Loucy (cell line): ENCODE data around the gene ZNF423.

Source experiments
- CTCF ChIP-seq: fragments of 200-600 bp; sonication (generic); conservative IDR thresholded peaks from 2 replicates; pipeline ENCODE4 v1.5.1; 2014; ENCODE audit warnings: mild to moderate bottlenecking, antibody characterized with exemption, low read length
- EZH2phosphoT487 ChIP-seq: fragments of 200-600 bp; IDR thresholded peaks from 2 replicates; pipeline ENCODE4 v1.6.1; 2018; ENCODE audit warnings: antibody characterized with exemption, mild to moderate bottlenecking, moderate library complexity, borderline replicate concordance

GRCh38 chr16:49608779-49609178 is 247.1 kb downstream of the ZNF423 start:
- TF ChIP-seq CTCF (peak; percentile 72), EZH2phosphoT487 (no peak)
